NB4 (cell line): ENCODE measurements around the gene B4GALT1.

Experiments used
- DNase-seq: peaks from one replicate; pipeline ENCODE4 v3.0.0; 2010; ENCODE audit warnings: low read depth
- H3K4me3 ChIP-seq: one replicate; pipeline ENCODE4 v1.5.1; 2011; ENCODE audit warnings: mild to moderate bottlenecking, low read depth, low read length, moderate library complexity
- CTCF ChIP-seq: IDR thresholded peaks from one replicate; pipeline ENCODE4 v1.5.1; 2012; ENCODE audit warnings: low read depth, low read length
- MYC ChIP-seq: IDR thresholded peaks from 2 replicates; pipeline ENCODE4 v1.6.1; 2011; ENCODE audit warnings: low read depth, low read length
- POLR2A ChIP-seq: IDR thresholded peaks from 2 replicates; pipeline ENCODE4 v1.6.1; 2011; ENCODE audit warnings: mild to moderate bottlenecking; ENCODE audit not compliant: insufficient read length; ENCODE audit errors: extremely low read depth
- TF ChIP-seq, protein P1 (sequence below): IDR thresholded peaks from 2 replicates; pipeline ENCODE4 v1.6.1; 2011; ENCODE audit warnings: low read depth, low read length

Gene B4GALT1

GRCh38 chr9:33158843-33159776 lies 8.0 kb downstream of the B4GALT1 start:
- TF ChIP-seq POLR2A (no peak), CTCF (no peak), MYC (0 out of 2 replicates have a peak, but pooled peaks have one; percentile 18)
- TF ChIP-seq, protein P1, sequence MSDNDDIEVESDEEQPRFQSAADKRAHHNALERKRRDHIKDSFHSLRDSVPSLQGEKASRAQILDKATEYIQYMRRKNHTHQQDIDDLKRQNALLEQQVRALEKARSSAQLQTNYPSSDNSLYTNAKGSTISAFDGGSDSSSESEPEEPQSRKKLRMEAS, result peak; percentile 55; the same call in 1 of the 2 replicates
- DNase-seq, result peak; percentile 91
- H3K4me3 ChIP-seq, result peak overlapping the region; percentile 22

DNA sequence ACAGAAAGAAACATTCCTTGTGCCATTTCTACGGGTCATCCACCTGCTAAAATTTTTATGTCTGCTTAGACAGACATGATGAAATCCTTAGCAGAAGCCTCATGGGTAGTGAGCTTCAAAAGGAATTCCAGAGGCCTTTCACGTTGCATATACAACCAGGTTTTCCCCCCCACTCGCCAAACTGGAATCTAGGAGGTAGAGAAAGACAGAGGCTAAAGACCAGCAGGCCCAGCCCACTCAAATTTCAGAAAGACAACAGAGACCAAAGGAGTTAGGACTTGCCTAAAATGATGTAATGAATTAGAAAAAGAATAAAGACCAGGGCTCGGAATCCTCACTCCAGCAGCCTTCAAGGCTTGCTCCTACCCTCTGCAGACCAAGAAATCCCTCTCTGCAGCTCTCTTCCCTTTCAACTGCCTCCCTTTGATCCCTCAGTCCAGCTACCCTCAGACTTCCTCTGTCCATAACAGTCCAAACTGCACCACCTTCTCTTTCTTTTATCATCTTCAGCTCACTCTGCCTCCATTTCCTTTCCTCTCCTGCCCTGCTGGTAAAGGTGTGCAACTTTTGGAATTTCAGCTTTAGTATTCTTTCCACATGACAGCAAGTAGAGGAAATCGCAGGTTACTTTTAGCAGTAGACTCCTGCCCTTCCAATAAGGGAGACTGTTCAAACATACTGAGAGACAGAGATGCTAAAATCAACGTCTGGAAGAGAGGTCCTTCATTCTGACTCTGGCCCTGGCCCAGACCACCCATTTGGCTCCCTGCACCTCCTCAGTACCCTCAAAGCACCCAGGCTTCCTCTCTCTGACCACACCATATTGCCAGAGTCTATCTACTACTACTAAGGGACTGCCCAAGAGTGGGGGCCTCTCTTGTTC lies 8.9 kb downstream of the B4GALT1 start:
- no peak for DNase-seq
- TF ChIP-seq CTCF (no peak), POLR2A (no peak), MYC (no peak)
- TF ChIP-seq, protein P1, result no peak
- H3K4me3 ChIP-seq, result peak overlapping the region; percentile 12

DNA sequence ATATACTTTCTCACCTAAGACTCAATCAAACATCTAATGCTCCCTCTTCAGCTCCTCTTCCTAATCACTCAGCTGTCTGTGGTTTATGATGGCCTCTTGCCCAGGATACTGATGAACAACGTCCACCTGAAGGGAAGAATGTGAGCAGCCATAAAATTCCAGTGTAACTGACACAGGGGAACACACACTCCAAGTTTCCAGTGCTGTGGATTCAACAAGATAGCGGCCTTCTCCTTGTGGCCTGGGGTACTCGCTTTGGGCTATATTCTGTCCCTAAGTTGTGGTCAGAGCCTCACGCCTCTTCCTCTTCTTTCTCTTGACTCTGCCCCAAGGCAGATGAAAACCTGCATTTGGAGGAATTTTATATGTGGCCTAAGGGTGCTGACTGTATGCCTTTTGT lies 11.7 kb downstream of the B4GALT1 start:
- peak; percentile 59 for DNase-seq
- TF ChIP-seq CTCF (no peak), POLR2A (no peak), MYC (no peak)
- TF ChIP-seq, protein P1, result no peak
- H3K4me3 ChIP-seq, result no peak overlapping the region

- no peak for TF ChIP-seq MYC
- TF ChIP-seq POLR2A, result no peak
- no peak for TF ChIP-seq CTCF
- TF ChIP-seq, protein P1, result no peak
- DNase-seq, result no peak
- H3K4me3 ChIP-seq, result no peak overlapping the region
Observed at GRCh38 chr9:33154371-33154770, 12.8 kb downstream of the B4GALT1 start.

GRCh38 chr9:33153666-33154065 lies 13.5 kb downstream of the B4GALT1 start:
- DNase-seq, result peak; percentile 70
- H3K4me3 ChIP-seq, result peak overlapping the region; percentile 19
- no peak for TF ChIP-seq POLR2A
